D341Med (cell line): ENCODE data around the gene OPRL1.

Source experiments
- DNase-seq: peaks from one replicate; pipeline ENCODE4 v3.0.0; 2012; ENCODE audit warnings: low spot score

OPRL1 gene

GRCh38 chr20:64144144-64144912 lies 64.4 kb downstream of the OPRL1 start:
- DNase-seq = no peak

- no peak for DNase-seq
Measured at GRCh38 chr20:64145458-64146300, 65.8 kb downstream of the OPRL1 start.

- DNase-seq = peak; percentile 87
Measured at GRCh38 chr20:64146301-64146935, 66.5 kb downstream of the OPRL1 start.

- no peak for DNase-seq
Measured at GRCh38 chr20:64146936-64147477, 67.1 kb downstream of the OPRL1 start.

GRCh38 chr20:64148581-64148980 lies 68.7 kb downstream of the OPRL1 start:
- no peak for DNase-seq

GRCh38 chr20:64149141-64149540 lies 69.3 kb downstream of the OPRL1 start:
- no peak for DNase-seq

- no peak for DNase-seq
Measured at GRCh38 chr20:64149809-64150560, 70.1 kb downstream of the OPRL1 start.
